Natural killer cell treated with Interleukin-12 subunit alpha and Interleukin-12 subunit beta and Interleukin-15 and Interleukin-18, amount 100 ng/mL, for 72 hours (primary cell): ENCODE results near the gene SLC6A19. TPM values are rescaled to one million over a fixed set of nuclear protein-coding genes. Genes with fewer than 3 reads are reported as not detected.

Experiments used
- ATAC-seq, 2 donors: fragments of 150-1000 bp; cut with Tn5 transposase in 1 of 2; sonication (Bioruptor Pico), chemical (Tn5 transposase) in 1 of 2; 2 replicates each; pipeline ENCODE4 v1.10.0; 2021
- DNase-seq: peaks from one replicate; pipeline ENCODE4 v3.0.0; 2022; ENCODE audit warnings: low spot score
- H3K27ac Mint-ChIP-seq, 2 donors: 1 replicate in 1 of 2; 2 replicates in 1 of 2; pipeline ENCODE4 v1.8.0; 2022; ENCODE audit warnings: mixed read lengths in 2 of 2, mild to moderate bottlenecking in 1 of 2, moderate library complexity in 1 of 2
- H3K27me3 Mint-ChIP-seq, 2 donors: 1 replicate in 1 of 2; 2 replicates in 1 of 2; pipeline ENCODE4 v1.8.0; 2022; ENCODE audit warnings: mixed read lengths in 2 of 2
- H3K36me3 Mint-ChIP-seq: one replicate; pipeline ENCODE4 v1.8.0; 2022; ENCODE audit warnings: mixed read lengths
- H3K4me1 Mint-ChIP-seq, 2 donors: 1 replicate in 1 of 2; 2 replicates in 1 of 2; pipeline ENCODE4 v1.8.0; 2022; ENCODE audit warnings: low read depth in 2 of 2, mixed read lengths in 2 of 2, mild to moderate bottlenecking in 1 of 2
- H3K4me3 Mint-ChIP-seq: one replicate; pipeline ENCODE4 v1.8.0; 2022; ENCODE audit warnings: mixed read lengths
- H3K9me3 Mint-ChIP-seq: 2 replicates; pipeline ENCODE4 v1.8.0; 2022; ENCODE audit warnings: mixed read lengths
- total RNA-seq, 2 donors: library from RNA; stranded (reverse); gene quantifications; one replicate each; pipeline ENCODE4 v1.2.3, GENCODE V29; 2022

The SLC6A19 gene
- total RNA-seq, 2 donors from 2014 or later, result not detected

GRCh38 chr5:1252681-1253080 lies 51.3 kb downstream of the SLC6A19 start:
- H3K9me3 Mint-ChIP-seq, result no peaks in the 10 kb centered on the region
- H3K27ac Mint-ChIP-seq, result no peak overlapping the region
- ATAC-seq (no peak), DNase-seq (no peak)
- no peak overlapping the region for H3K4me3 Mint-ChIP-seq
- peaks cover 6 to 7% of the 10 kb centered on the region in 2 donors for H3K4me1 Mint-ChIP-seq
- H3K27me3 Mint-ChIP-seq, result peaks cover 0 to 19% of the 10 kb centered on the region in 2 donors
- H3K36me3 Mint-ChIP-seq, result no peaks in the 10 kb centered on the region

- Mint-ChIP-seq H3K27ac (no peak overlapping the region), H3K36me3 (no peaks in the 10 kb centered on the region), H3K4me1 (peaks cover 6 to 7% of the 10 kb centered on the region in 2 donors), H3K4me3 (no peak overlapping the region), H3K27me3 (peaks cover 0 to 18% of the 10 kb centered on the region in 2 donors), H3K9me3 (no peaks in the 10 kb centered on the region)
- ATAC-seq, result peak in 1 of 2 donors; percentile 7
- no peak for DNase-seq
These were observed 52.2 kb downstream of the SLC6A19 start for GRCh38 chr5:1253456-1254105.

GRCh38 chr5:1254196-1254595 lies 52.8 kb downstream of the SLC6A19 start:
- H3K4me3 Mint-ChIP-seq, result no peak overlapping the region
- no peak overlapping the region for H3K27ac Mint-ChIP-seq
- ATAC-seq (no peak), DNase-seq (no peak)
- peaks cover 0 to 18% of the 10 kb centered on the region in 2 donors for H3K27me3 Mint-ChIP-seq
- no peaks in the 10 kb centered on the region for H3K9me3 Mint-ChIP-seq
- H3K4me1 Mint-ChIP-seq, result peaks cover 6 to 7% of the 10 kb centered on the region in 2 donors
- H3K36me3 Mint-ChIP-seq, result no peaks in the 10 kb centered on the region

- Mint-ChIP-seq H3K36me3 (no peaks in the 10 kb centered on the region), H3K4me3 (no peak overlapping the region), H3K9me3 (no peaks in the 10 kb centered on the region), H3K27ac (peak overlapping the region in 1 of 2 donors; percentile 21), H3K27me3 (peaks cover 0 to 15% of the 10 kb centered on the region in 2 donors), H3K4me1 (peaks cover 6 to 7% of the 10 kb centered on the region in 2 donors)
- ATAC-seq, result no peak
- DNase-seq, result no peak
These were observed 53.7 kb downstream of the SLC6A19 start for GRCh38 chr5:1255081-1255561.

GRCh38 chr5:1256776-1257175 lies 55.4 kb downstream of the SLC6A19 start:
- Mint-ChIP-seq H3K27me3 (peaks cover 0 to 16% of the 10 kb centered on the region in 2 donors), H3K27ac (no peak overlapping the region), H3K9me3 (no peaks in the 10 kb centered on the region), H3K4me3 (no peak overlapping the region), H3K4me1 (peaks cover 6 to 7% of the 10 kb centered on the region in 2 donors), H3K36me3 (no peaks in the 10 kb centered on the region)
- DNase-seq (no peak), ATAC-seq (no peak)

GRCh38 chr5:1257363-1257762 lies 56.0 kb downstream of the SLC6A19 start:
- H3K36me3 Mint-ChIP-seq, result no peaks in the 10 kb centered on the region
- H3K4me1 Mint-ChIP-seq, result peaks cover 6 to 7% of the 10 kb centered on the region in 2 donors
- H3K27ac Mint-ChIP-seq, result no peak overlapping the region
- H3K4me3 Mint-ChIP-seq, result no peak overlapping the region
- no peaks in the 10 kb centered on the region for H3K9me3 Mint-ChIP-seq
- ATAC-seq (no peak), DNase-seq (no peak)
- H3K27me3 Mint-ChIP-seq, result peaks cover 0 to 16% of the 10 kb centered on the region in 2 donors

- no peaks in the 10 kb centered on the region for H3K9me3 Mint-ChIP-seq
- DNase-seq (no peak), ATAC-seq (no peak)
- peaks cover 6 to 7% of the 10 kb centered on the region in 2 donors for H3K4me1 Mint-ChIP-seq
- no peak overlapping the region for H3K4me3 Mint-ChIP-seq
- H3K36me3 Mint-ChIP-seq, result no peaks in the 10 kb centered on the region
- no peak overlapping the region for H3K27ac Mint-ChIP-seq
- peaks cover 0 to 19% of the 10 kb centered on the region in 2 donors for H3K27me3 Mint-ChIP-seq
These were observed 56.4 kb downstream of the SLC6A19 start for GRCh38 chr5:1257841-1258240.

GRCh38 chr5:1259806-1260480 lies 58.5 kb downstream of the SLC6A19 start:
- Mint-ChIP-seq H3K27ac (no peak overlapping the region), H3K36me3 (no peaks in the 10 kb centered on the region), H3K4me1 (peaks cover 4 to 5% of the 10 kb centered on the region in 2 donors), H3K9me3 (no peaks in the 10 kb centered on the region), H3K27me3 (peaks cover 0 to 19% of the 10 kb centered on the region in 2 donors), H3K4me3 (no peak overlapping the region)
- ATAC-seq (no peak), DNase-seq (no peak)

GRCh38 chr5:1261643-1262042 lies 60.2 kb downstream of the SLC6A19 start:
- Mint-ChIP-seq H3K27me3 (peaks cover 0 to 15% of the 10 kb centered on the region in 2 donors), H3K27ac (no peak overlapping the region), H3K9me3 (no peaks in the 10 kb centered on the region), H3K4me1 (no peaks in the 10 kb centered on the region), H3K36me3 (no peaks in the 10 kb centered on the region), H3K4me3 (no peak overlapping the region)
- no peak for ATAC-seq
- no peak for DNase-seq

- Mint-ChIP-seq H3K4me1 (no peaks in the 10 kb centered on the region), H3K27ac (no peak overlapping the region), H3K36me3 (no peaks in the 10 kb centered on the region), H3K27me3 (peaks cover 0 to 15% of the 10 kb centered on the region in 2 donors), H3K4me3 (no peak overlapping the region), H3K9me3 (no peaks in the 10 kb centered on the region)
- DNase-seq (no peak), ATAC-seq (no peak)
These were observed 61.0 kb downstream of the SLC6A19 start for GRCh38 chr5:1262381-1262780.

GRCh38 chr5:1264211-1264610 lies 62.8 kb downstream of the SLC6A19 start:
- H3K4me3 Mint-ChIP-seq, result no peak overlapping the region
- H3K4me1 Mint-ChIP-seq, result no peaks in the 10 kb centered on the region
- H3K36me3 Mint-ChIP-seq, result no peaks in the 10 kb centered on the region
- peaks cover 0 to 10% of the 10 kb centered on the region in 2 donors for H3K27me3 Mint-ChIP-seq
- no peaks in the 10 kb centered on the region for H3K9me3 Mint-ChIP-seq
- no peak overlapping the region for H3K27ac Mint-ChIP-seq
- ATAC-seq (no peak), DNase-seq (no peak)

- H3K4me3 Mint-ChIP-seq, result no peak overlapping the region
- H3K27ac Mint-ChIP-seq, result no peak overlapping the region
- no peak for ATAC-seq
These were observed 63.6 kb downstream of the SLC6A19 start for GRCh38 chr5:1265026-1265425.

GRCh38 chr5:1265461-1266455 lies 64.4 kb downstream of the SLC6A19 start:
- no peaks in the 10 kb centered on the region for H3K9me3 Mint-ChIP-seq
- DNase-seq (no peak), ATAC-seq (no peak)
- no peaks in the 10 kb centered on the region for H3K4me1 Mint-ChIP-seq
- no peaks in the 10 kb centered on the region for H3K36me3 Mint-ChIP-seq
- no peak overlapping the region for H3K4me3 Mint-ChIP-seq
- no peak overlapping the region for H3K27ac Mint-ChIP-seq
- peaks cover 0 to 7% of the 10 kb centered on the region in 2 donors for H3K27me3 Mint-ChIP-seq

More at GRCh38 chr5:1265026-1265425, 63.6 kb downstream of the SLC6A19 start:
- H3K4me1 Mint-ChIP-seq, result no peaks in the 10 kb centered on the region
- no peak for DNase-seq
- no peaks in the 10 kb centered on the region for H3K9me3 Mint-ChIP-seq
- no peaks in the 10 kb centered on the region for H3K36me3 Mint-ChIP-seq
- H3K27me3 Mint-ChIP-seq, result peaks cover 0 to 10% of the 10 kb centered on the region in 2 donors
